Measurements from ENCODE around the gene SELENOK.

SELENOK gene

DNA sequence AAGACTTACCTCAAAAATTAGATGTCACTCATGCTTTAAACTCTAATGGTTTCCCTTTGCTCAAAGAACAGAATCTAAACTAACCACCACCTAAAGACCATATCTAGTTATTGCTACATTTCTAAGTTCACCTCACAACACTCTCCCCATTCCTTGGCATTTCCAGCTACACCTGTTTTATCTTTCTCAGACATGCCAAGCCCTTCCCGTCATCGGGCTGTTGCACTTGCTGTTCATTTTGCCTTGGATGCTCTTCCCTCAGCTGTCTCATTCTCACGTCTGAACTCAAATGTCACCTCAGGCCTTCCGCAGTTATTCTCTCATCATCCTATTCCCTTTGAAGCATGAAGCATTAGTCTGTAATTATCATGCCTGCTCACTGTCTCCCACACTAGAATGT, 8.7 kb downstream of the SELENOK start:
- no peak for DNase-seq

DNA sequence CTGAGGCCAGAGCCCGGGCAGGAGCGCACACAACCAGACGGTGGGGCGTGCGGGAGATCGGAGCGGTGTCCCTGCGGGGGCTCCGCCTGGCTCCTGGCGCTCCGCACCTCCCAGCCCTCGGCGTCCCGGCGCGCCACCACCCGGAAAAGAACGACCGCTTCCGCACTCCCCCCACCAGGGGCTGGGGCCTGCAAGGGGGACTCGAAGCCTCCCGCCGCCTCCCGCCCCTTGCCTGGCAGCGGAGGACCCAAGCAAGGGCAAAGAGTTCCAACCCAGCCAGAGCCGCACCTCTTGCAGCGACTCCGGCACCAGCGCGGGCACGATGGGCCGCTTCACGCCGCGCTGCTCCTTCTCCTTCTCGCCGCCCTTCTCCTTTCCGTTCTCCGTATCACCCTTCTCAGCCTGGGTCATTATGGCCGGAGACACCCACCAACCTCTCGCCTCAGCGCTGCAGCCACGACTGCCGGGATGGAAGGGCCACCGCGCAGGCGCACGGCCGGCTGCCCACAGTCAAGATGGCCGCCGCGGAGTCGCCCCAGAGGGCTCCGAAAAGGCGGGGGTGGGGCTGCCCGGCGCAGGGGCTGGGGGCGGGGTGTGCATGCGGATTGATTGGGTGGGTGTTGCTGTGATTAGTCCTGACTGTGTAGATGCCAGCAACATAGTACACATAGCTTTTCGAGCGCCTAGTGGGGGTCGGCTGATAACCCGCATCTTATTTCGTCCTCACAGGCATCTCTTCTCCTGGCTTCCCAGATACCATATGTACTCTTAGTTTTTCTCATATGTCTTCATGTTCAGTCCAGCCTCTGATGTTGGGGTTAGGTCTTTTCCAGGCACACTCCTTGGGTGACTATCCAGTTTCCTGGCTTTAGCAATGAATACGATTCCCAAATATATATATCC, 9.7 kb downstream of the SELENOK start, which contains the start of gene ACTR8:
Gene ACTR8 (minus strand): TSS at position 462 of the 903 bp plus-strand sequence. CDS start 51 bp downstream, at position 411.
- peak; percentile 84 for DNase-seq

DNA sequence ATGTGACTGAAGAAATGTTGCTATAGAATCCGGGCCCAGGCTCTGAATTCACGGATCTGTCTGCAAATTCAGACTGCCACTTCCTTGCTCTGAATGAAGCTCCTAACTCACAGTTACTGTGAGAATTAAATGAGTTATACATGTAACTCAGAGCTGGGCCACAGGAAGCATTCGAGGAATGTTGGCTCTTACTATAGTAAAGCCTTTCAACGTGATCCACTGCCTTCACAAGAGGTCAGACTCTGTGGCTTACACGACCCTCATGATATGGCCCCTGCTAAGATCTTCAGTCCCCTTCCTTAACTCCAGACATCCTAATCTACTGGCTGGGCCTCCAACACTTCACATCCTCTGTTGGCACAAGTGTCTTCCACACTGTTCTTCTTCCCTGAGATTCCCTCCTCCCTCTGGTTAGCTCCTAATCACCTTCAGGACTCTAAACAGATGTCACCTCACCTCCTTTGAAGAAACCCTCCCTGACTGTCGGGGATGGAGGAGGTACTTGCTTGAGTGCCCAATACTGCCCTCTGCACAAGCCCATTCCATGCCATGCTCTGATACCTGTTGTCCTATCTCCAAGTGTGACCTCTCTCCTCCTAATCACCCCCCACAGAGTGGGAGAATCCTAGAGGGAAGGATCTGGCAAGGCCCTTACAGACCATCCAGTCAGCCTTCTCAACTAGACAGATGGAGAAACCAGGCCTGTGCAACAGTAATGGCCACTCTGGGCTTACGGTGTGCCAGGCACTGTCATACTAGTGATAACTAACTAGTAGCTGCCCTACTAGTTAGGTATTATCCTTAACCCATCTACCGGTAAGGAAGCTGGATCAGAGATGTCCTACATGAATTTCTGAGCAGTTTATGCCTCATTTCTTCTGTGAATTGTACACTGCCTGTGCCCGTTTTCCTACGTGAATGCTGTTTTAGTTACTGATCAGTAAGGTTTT, 11.0 kb downstream of the SELENOK start:
- DNase-seq: peak; percentile 45

DNA sequence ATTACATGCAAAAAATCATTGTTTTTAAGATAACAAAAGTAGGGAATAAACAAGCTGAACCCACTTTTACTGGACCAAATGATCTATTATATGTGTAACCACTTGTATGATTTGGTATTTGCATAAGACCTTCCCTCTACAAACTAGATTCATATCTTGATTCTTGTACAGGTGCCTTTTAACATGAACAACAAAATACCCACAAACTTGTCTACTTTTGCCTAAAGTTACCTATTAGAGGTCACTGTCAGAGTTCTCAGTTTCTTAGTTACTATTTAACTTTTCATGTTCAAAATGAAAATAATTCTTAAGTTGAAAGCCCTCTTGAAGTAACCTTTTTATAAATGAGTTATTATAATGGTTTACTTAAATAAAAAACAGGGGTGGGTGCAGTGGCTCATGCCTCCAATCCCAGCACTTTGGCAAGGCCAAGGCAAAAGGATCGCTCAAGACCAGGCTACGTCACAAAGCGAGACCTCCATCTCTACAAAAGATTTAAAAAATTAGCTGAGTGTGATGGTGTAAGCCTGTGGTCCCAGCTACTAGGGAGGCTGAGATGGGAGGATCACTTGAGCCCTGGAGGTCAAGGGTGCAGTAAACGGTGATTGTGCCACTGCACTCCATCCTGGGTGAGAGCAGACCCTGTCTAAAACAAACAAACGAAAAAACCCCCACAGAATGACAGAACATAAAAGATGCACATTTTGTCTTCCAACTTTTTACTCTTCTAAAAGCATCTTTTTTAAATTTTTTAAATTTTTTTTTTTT, 25.7 kb downstream of the SELENOK start:
- no peak for DNase-seq

DNA sequence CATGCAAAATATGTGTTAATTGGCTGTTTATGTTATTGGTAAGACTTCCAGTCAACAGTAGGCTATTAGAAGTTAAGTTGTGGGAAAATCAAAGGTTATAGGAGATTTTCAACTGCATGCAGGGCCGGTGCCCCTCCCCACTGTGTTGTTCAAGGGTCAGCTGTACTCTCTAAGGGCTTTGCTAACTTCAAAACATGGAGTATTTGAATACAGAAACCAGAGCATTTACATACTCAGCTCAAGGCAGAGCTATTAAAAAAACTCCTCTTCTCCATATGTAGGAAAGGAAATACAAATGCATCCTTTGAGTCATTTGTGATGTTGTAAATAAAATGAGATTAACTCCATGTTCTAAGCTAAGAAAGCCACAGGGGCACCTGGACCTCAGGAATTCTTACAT, 28.5 kb downstream of the SELENOK start:
- no peak for DNase-seq

DNA sequence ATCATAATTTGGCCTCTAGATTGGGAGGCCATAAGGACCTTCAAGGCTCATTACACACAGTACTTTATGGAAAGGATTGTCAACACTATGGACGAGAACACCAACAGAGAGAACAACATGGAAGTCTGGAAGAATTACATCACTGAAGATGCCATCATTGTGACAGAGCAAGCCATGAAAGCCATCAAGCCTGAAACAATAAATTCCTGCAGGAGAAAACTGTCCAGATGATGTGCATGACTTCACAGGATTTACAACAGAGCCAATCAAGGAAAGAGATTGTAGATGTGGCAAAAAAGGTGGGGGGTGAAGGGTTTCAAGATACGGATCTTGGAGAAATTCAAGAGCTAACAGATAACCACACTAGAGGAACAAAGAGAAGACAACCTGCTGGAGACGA, 29.4 kb downstream of the SELENOK start:
- DNase-seq: no peak

DNA sequence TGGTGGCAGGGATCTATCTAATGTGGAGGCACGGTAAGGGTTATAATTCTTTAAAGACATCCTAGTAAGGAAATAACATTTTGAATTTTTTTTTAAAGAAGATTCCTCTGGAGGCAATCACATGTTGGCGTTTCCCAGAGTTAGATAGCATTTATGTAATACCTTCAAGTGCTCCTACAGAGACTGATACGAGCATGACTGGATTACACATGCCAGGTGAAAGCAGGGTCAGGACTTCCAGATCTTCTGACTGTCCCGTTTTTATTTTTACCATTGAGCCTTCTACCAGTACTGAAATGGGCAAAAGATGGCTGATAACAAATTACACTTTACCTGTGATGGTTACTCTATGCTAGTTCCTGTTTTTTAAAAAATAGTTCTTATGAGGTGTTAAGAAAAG, 31.5 kb downstream of the SELENOK start:
- DNase-seq: no peak

DNA sequence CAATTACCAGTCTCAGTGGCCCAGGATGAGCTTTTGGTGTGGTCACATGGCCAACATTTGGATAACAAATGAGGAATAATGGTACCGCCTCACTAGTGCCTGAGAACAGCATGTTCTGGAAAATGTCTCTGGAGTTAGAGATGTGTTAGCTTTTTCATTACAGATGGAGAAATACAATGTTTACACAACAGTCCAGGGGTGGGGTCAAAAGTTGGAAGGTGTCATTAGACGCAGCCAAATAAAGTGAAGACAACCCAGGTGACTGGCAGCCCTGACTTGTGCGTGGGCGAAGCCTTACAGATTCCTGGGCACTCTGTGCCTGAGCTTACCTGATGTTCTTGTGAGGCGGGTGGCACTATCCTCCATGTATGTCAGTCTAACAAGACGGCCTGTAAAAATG, 32.5 kb downstream of the SELENOK start:
- DNase-seq: no peak

DNA sequence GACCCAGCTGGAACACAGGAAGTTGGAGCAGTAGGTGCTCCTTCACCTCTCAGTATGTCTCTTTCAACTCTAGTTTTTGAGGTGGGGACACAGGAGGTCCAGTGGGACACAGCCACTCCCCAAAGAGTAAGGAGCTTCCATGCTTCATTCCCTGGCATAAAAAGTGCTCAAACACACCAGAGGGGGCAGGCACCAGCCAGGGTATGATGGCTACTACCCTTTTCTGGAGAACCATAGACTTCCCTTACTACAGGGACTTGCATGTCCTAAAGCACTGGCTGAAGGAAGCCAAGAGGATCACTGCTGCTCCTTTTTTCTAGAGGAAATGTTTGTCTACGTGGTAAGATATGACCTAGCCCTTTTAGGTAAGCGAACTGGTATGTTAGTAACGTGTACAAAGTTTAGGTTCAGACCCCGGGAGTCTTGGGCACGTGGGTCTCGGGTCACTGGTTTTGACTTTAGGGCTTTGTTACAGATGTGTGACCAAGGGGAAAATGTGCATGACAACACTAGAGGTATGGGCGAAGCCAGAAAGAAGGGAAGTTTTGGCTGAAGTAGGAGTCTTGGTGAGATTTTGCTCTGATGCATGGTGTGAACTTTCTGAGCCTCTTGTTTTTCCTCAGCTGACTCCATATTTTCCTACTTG, 33.4 kb downstream of the SELENOK start:
- no peak for DNase-seq

DNA sequence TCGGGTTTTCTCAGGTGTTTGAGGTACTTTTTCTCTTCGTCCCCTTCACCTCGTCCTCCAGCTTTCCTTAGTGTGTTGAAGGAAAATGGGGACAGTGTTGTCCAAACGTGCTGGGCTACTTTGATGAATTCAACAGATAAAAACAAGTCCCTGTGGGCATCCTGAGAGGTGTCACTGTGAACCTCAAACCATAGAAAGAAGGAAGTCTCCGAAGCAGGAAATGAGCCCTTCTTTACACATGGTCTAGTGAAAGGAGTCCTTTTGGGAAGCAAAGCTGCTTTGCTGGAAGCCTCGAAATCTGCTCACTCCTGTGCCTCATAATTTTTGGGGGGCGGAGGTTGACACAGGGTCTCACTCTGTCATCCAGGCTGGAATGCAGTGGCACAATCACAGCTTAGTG, 34.7 kb downstream of the SELENOK start:
- no peak for DNase-seq

DNA sequence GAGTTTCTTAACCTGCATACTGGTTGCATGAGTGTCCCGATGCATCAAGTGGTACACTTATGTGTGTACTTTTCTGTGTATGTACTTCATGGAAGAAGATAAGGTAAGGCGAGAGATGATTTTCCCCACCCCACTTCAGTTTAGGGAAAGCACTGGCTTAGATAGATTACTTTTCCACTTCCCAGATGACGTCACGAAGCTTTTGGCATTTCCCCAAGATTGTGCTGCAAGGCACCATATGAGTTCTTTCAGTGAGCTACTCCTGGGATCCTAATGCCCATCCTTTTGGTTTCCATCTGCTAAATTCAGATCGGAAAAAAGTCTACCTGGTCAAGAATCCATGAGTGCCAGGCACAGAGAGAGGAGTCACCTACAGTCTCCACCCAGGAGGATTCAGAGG, 40.8 kb downstream of the SELENOK start:
- DNase-seq: peak; percentile 41

DNA sequence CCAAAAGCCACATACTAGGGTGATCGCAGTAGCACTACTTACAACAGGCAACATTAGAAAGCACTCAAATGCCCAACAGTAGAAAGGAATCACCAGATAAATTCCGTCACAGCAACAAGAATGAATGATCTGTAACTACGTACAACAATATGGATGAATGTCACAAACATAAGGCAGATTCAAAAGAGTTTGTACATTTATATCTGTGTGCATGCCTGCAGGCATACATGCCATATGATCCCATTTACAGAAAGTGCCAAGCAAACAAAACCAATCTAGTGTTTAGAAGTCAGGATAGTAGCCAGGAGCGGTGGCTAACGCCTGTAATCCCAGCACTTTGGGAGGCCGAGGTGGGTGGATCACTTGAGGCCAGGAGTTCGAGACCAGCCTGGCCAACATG, 41.7 kb downstream of the SELENOK start:
- DNase-seq: no peak

DNA sequence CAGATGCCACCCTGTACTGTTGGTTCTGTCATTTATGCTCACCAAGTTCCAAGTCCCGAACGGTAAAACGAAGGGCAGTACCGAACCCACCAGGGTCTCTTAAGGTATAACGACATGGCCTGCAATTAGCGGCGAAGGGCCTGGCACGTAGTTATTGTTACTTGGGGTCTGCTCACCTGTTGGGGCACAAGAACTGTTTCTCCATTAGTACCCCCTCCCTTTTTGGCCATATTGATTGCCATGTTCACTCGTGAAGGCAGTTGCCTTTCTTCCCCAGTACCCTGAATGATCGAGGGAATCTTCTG, 44.9 kb downstream of the SELENOK start:
- no peak for DNase-seq

DNA sequence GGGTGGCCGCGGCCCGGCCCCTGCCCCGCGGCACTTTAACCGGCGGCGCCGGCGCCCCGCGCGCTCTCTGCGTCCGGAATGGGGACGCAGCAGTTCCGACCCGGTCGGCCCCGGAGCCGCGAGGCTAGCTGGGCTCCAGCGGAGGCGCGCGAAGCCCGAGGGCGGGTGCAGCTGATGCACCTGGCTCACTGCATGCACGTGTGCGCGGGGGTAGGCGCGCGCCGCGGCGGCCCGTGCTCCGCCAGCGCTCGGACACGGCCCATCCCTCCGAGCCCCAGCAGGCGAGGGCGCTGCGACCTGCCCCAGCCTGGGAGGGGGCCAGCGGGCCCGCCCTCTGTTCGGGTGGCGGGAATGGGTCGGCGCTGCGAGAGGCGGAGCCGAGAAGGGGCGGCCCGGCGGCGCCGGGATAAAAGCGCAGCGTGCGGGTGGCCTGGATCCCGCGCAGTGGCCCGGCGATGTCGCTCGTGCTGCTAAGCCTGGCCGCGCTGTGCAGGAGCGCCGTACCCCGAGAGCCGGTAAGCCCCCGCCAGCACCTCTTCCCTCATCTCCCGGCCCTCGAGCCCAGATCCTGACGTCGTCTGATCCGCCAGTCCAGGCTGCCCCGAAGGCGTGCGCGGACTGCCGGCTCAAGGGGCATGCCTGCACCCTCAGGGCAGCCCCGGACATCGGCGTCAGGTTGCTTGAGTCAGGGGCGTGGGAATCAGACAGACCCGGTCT, 45.4 kb downstream of the SELENOK start, which contains the start of the genes CHDH and IL17RB:
Gene CHDH (minus strand): TSS at position 286 of the 717 bp plus-strand sequence. CDS start 22,411 bp downstream, outside the sequence.
Gene IL17RB (plus strand): TSS at position 435 of the 717 bp plus-strand sequence. CDS start 21 bp downstream, at position 456.
- DNase-seq: peak; percentile 5

DNA sequence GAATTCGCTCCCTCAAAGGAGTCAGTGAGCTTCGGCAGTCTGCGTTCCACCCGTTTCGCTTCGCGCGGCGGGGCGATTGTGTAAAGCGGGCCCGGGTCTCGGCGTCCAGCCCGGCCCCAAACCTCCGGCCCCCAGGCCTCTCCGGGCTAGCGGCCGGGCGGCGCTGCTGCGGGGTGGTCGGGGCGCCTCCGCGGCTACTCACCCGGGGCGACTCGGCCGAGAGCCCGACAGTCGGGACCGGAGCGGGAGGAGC, 45.9 kb downstream of the SELENOK start:
- no peak for DNase-seq

DNA sequence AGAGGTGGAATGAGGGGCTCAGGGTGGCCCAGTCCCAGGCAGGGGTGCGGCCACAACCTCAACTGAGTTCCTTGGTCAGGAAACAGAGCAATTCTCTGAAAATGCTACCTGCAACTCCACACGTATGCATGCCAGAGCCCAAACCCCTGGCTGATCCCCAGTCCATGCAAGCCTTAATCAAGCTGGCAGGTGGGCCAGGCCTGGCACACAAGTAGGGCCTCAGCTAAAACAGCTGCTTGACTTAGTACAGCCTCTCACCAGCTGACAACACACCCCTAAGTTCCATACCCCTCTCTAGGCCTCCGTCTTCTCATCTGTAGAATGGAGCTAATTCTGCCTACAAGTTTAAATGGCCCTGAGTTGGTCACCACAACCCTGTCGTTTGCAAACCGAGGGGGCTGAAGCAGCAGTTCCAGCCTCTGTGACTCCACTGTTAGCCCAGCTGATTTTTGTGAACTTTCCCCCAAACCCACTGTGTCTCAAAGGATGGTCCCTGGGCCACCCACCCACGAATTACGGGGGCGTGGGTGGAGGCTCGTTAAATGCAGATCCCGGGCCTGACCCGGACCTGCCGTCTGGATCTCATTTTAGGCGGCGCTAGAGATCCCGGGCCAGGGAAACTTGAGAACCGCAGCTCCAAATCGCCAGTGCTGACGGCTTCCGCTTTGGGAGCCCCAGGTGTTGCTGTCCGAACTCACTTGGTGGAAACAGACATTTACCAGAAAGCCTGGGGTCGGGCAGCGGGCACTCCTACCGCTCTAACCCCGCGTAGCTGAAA, 46.4 kb downstream of the SELENOK start:
- DNase-seq: peak; percentile 12

DNA sequence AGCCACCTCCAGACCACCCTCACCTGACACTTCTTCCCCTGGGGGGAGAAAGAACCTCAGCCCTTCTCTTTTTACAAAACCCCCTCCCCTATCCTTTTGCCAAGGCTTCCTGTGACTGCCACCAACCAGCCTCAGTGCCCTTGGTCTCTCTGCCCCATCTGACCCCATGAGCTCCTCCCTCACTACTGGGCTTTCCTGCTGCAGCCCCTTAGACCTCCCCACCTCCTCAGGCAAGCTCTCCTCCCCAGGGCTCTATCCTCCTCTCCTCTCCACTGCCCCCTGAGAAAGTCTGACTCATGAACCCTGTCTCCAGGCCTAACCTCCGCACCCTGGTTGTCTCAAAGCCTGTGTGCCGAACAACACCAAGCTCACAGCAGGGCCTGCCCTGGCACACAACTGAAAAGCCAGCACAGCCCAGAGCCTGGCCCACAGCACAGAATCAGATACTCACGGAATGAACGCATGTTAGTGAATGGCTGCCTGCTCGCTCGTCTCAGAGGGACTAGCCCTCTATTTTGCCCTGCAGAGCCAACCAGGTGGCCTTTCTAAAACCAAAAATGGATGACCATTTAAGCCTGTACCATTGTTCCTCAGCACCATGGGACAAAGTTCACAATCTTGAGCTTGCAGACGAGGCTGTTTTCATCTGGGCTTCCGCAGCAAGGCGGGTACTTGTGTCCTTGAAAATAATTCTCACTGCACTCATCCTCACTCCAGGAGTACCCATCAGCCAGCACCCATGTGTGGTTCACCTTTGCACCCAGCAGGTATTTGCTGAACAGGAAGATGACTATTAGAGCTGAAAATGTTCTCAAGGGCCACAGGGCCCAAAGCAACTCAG, 47.2 kb downstream of the SELENOK start:
- DNase-seq: no peak

DNA sequence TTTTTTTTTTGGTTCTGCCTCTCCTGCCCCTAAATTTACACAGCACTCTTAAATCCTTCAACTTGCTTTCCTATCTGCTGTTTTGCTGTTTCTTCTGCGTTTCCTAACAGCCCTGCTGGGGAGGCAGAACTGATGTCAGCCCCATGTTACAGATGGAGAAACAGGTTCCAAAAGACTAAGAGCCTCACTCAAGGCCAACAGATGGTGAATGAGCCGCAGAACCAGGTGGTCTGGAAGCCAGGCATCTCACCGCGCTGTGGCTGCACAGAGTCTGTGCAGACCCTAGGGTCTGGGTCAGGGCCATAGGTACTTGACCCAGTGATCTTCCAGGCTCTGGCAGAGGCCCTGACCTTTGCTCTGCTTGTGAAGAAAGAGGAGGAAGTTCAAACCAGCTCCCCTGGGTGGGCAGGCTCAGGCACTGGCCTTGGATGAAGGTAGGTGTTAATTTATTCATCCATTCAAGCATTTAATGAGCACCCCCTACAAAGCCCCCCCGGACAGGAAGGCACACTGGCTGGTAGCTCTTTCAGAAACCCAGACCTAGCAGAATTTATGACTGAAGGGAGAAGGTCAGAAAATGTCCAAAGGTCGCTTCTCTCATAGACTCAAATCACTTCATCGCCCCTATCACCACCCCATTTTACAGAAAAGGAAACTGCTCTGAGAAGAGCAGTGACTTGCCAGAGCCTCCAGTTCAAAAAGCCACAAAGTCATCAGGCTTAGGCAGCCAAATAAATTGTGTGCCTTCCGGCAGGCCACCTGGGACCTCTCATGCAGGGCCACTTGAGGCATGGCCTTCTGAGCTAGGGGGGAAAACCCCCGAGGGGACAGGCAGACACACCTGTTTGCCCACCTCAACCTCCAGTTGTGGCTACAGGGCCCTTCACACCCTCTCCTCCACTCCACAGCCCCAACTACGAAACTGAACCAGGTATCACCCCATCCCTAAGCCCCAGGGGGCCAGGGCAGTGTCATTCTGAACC, 48.2 kb downstream of the SELENOK start:
- DNase-seq: no peak

All from fibroblast of skin of abdomen (primary cell).